HepG2 (cell line): ENCODE data around the gene KMT2E. TPM values are rescaled to one million over a fixed set of nuclear protein-coding genes. Genes with fewer than 3 reads are reported as not detected.

Experiments used
- CENPT ChIP-seq: sonication (generic); formaldehyde crosslinking; IDR thresholded peaks from 2 replicates; pipeline ENCODE4 v1.8.0; 2022; ENCODE audit warnings: low read depth, mild to moderate bottlenecking, moderate library complexity, missing genetic modification reagents
- GABPB1 ChIP-seq: IDR thresholded peaks from 2 replicates; pipeline ENCODE4 v1.6.1; 2016; ENCODE audit warnings: mild to moderate bottlenecking, missing genetic modification reagents, moderate library complexity, missing compliant biosample characterization
- HDAC6 ChIP-seq: fragments of 200-600 bp; sonication (generic); IDR thresholded peaks from 2 replicates; pipeline ENCODE4 v1.7.0; 2017; ENCODE audit warnings: mild to moderate bottlenecking, antibody characterized with exemption, low read length, low read depth
- HNF1B ChIP-seq: sonication (generic); formaldehyde crosslinking; IDR thresholded peaks from 2 replicates; pipeline ENCODE4 v1.5.1; 2020; ENCODE audit warnings: mild to moderate bottlenecking, moderate library complexity, missing genetic modification reagents
- HOXA5 ChIP-seq: sonication (generic); formaldehyde crosslinking; IDR thresholded peaks from 2 replicates; pipeline ENCODE4 v1.4.0; 2020; ENCODE audit warnings: missing genetic modification reagents
- ISL2 ChIP-seq: sonication (generic); formaldehyde crosslinking; IDR thresholded peaks from 2 replicates; pipeline ENCODE4 v1.5.0; 2020; ENCODE audit warnings: missing genetic modification reagents
- JDP2 ChIP-seq: sonication (generic); formaldehyde crosslinking; IDR thresholded peaks from 2 replicates; pipeline ENCODE4 v1.8.1; 2022; ENCODE audit warnings: missing genetic modification reagents, borderline replicate concordance
- KDM3A ChIP-seq: IDR thresholded peaks from 2 replicates; pipeline ENCODE4 v1.6.1; 2018; ENCODE audit warnings: low read depth, missing compliant biosample characterization
- KLF12 ChIP-seq: sonication (generic); formaldehyde crosslinking; IDR thresholded peaks from 2 replicates; pipeline ENCODE4 v1.4.0; 2020; ENCODE audit warnings: missing genetic modification reagents, borderline replicate concordance
- MLLT10 ChIP-seq: sonication (generic); formaldehyde crosslinking; IDR thresholded peaks from 2 replicates; pipeline ENCODE4 v1.4.0; 2020; ENCODE audit warnings: missing genetic modification reagents
- NFKBIZ ChIP-seq: IDR thresholded peaks from 2 replicates; pipeline ENCODE4 v1.6.1; 2018; ENCODE audit warnings: missing genetic modification reagents, missing compliant biosample characterization
- PHB2 ChIP-seq: fragments of 450-650 bp; IDR thresholded peaks from 2 replicates; pipeline ENCODE4 v1.6.1; 2018; ENCODE audit not compliant: partially characterized antibody
- SIX4 ChIP-seq: sonication (generic); formaldehyde crosslinking; IDR thresholded peaks from 2 replicates; pipeline ENCODE4 v1.4.0; 2020; ENCODE audit warnings: missing genetic modification reagents
- SP2 ChIP-seq: sonication (generic); formaldehyde crosslinking; IDR thresholded peaks from 2 replicates; pipeline ENCODE4 v1.5.1; 2020; ENCODE audit warnings: mild to moderate bottlenecking, missing genetic modification reagents
- ZBTB7A ChIP-seq: sonication (generic); formaldehyde crosslinking; IDR thresholded peaks from 2 replicates; pipeline ENCODE4 v1.8.0; 2022; ENCODE audit warnings: mild to moderate bottlenecking, missing genetic modification reagents
- ZFP36 ChIP-seq: fragments of 150-350 bp; IDR thresholded peaks from 2 replicates; pipeline ENCODE4 v1.6.1; 2018; ENCODE audit warnings: borderline replicate concordance, low read length, low read depth; ENCODE audit not compliant: partially characterized antibody
- ZGPAT ChIP-seq: IDR thresholded peaks from 2 replicates; pipeline ENCODE4 v1.6.1; 2016; ENCODE audit warnings: mild to moderate bottlenecking
- ZNF101 ChIP-seq: sonication (generic); formaldehyde crosslinking; IDR thresholded peaks from 2 replicates; pipeline ENCODE4 v1.4.0; 2020; ENCODE audit warnings: mild to moderate bottlenecking, low read depth, missing genetic modification reagents, borderline replicate concordance
- ZNF816 ChIP-seq: sonication (generic); formaldehyde crosslinking; IDR thresholded peaks from 2 replicates; pipeline ENCODE4 v1.8.0; 2022; ENCODE audit warnings: missing genetic modification reagents, mild to moderate bottlenecking, borderline replicate concordance
- ZSCAN21 ChIP-seq: sonication (generic); formaldehyde crosslinking; IDR thresholded peaks from 2 replicates; pipeline ENCODE4 v1.8.0; 2022; ENCODE audit warnings: mild to moderate bottlenecking, missing genetic modification reagents, moderate library complexity, borderline replicate concordance
- ZSCAN9 ChIP-seq: IDR thresholded peaks from 2 replicates; pipeline ENCODE4 v1.6.1; 2016; ENCODE audit warnings: borderline replicate concordance
- polyA plus RNA-seq, 8 experiments: library from polyadenylated mRNA; depleted of rRNA in 3 of 8; stranded (reverse) in 7 of 8; unstranded in 1 of 8; fragments of >200 nt; fragmentation: Illumina TruSeq in 4 of 8; extraction: Trizol in 4 of 8; gene quantifications; 2 replicates each; pipeline versions ENCODE4 v1.2.1 to v1.2.3, GENCODE V29; 2011 to 2016; ENCODE audit warnings: low read depth in 4 of 8, missing spikeins in 1 of 8, mixed read lengths in 1 of 8; ENCODE audit not compliant: insufficient read depth in 1 of 8
- total RNA-seq, 5 experiments: library from RNA; depleted of rRNA; stranded (reverse); fragments of >200 nt; fragmentation: Illumina TruSeq; extraction: Trizol; gene quantifications; 2 replicates each; pipeline ENCODE4 v1.2.3, GENCODE V29; 2016; ENCODE audit warnings: low read depth in 1 of 5
- TF ChIP-seq, protein P1 (sequence below): sonication (generic); formaldehyde crosslinking; IDR thresholded peaks from 2 replicates; pipeline ENCODE4 v1.4.0; 2020; ENCODE audit warnings: low read depth, mild to moderate bottlenecking, missing genetic modification reagents
- TF ChIP-seq, protein P2 (sequence below): conservative IDR thresholded peaks from 2 replicates; pipeline ENCODE4 v1.6.1; 2018; ENCODE audit warnings: missing genetic modification reagents
- TF ChIP-seq, protein P3 (sequence below): sonication (generic); formaldehyde crosslinking; IDR thresholded peaks from 2 replicates; pipeline ENCODE4 v1.4.0; 2020; ENCODE audit warnings: mild to moderate bottlenecking, missing genetic modification reagents

The KMT2E gene
- total and polyA plus RNA-seq, 2 of the 13 experiments (the other 11 are each of a cell fraction or from before 2014, with no cell fraction given), result 6.3 to 24.4 TPM

DNA sequence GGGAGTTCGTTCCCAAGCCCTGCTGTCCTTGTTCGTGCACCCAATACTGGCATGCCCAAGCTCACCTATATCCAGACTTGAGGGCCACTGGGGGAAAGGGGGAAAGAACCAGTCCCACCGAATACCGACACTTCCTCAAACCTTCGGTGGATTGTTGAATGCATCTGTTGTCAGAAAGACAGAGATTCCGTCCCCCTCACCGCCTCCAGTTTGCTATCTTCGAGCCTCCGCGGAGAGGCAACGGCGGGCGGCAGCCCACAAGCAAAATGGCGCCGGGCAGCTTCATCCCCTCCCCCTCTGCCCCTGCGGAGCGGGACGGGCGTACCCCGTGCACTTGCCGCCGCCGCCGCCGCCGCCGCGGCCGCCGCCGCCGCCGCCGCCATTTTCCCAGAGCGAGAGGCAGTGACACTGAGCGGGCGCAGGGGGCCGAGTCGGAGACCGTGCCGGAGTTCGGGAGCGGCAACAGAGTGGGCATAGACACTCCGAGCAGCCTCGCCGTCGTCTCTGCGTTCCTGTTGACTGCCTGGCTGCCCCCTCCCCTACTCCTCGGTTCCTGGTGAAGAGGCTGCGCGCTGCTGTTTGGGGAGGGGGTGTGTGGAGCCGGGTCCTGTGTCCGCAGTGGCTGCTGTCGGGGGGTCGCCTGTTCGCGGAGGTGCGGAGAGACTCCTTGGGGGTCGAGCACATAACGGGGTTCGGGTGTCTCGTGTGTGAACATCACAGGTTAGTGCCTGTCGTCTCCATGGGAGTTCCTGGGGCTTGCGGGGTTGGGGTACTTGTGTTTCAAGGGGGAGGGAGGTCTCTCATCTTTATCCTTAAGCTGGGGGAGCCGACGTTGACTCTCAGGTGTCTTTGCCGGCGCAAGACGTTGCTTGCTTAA, at the start of gene KMT2E (continued):
- TF ChIP-seq, protein P1, sequence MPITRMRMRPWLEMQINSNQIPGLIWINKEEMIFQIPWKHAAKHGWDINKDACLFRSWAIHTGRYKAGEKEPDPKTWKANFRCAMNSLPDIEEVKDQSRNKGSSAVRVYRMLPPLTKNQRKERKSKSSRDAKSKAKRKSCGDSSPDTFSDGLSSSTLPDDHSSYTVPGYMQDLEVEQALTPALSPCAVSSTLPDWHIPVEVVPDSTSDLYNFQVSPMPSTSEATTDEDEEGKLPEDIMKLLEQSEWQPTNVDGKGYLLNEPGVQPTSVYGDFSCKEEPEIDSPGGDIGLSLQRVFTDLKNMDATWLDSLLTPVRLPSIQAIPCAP (CRISPR knock-in tag), result no peak
- TF ChIP-seq KLF12 (CRISPR knock-in tag) (no peak; the same call in 1 of the 2 replicates), KDM3A (CRISPR knock-in tag) (0 out of 2 replicates have a peak, but pooled peaks have one; percentile 66), PHB2 (no peak), HDAC6 (no peak), ZBTB7A (no peak), MLLT10 (CRISPR knock-in tag) (no peak), NFKBIZ (CRISPR knock-in tag) (0 out of 2 replicates have a peak, but pooled peaks have one; percentile 3), ZGPAT (CRISPR knock-in tag) (no peak), JDP2 (CRISPR knock-in tag) (no peak), ZNF816 (no peak), GABPB1 (peak; percentile 57), ISL2 (CRISPR knock-in tag) (peak; percentile 56), ZFP36 (no peak), ZSCAN9 (peak; percentile 30; the same call in 1 of the 2 replicates), CENPT (no peak; the same call in 1 of the 2 replicates), SP2 (CRISPR knock-in tag) (peak; percentile 14; the same call in 1 of the 2 replicates), ZNF101 (CRISPR knock-in tag) (peak; percentile 25; the same call in 1 of the 2 replicates), HNF1B (CRISPR knock-in tag) (peak; percentile 40; the same call in 1 of the 2 replicates), HOXA5 (CRISPR knock-in tag) (no peak), SIX4 (no peak), ZSCAN21 (CRISPR knock-in tag) (peak; percentile 18; the same call in 1 of the 2 replicates)
- TF ChIP-seq, protein P2, sequence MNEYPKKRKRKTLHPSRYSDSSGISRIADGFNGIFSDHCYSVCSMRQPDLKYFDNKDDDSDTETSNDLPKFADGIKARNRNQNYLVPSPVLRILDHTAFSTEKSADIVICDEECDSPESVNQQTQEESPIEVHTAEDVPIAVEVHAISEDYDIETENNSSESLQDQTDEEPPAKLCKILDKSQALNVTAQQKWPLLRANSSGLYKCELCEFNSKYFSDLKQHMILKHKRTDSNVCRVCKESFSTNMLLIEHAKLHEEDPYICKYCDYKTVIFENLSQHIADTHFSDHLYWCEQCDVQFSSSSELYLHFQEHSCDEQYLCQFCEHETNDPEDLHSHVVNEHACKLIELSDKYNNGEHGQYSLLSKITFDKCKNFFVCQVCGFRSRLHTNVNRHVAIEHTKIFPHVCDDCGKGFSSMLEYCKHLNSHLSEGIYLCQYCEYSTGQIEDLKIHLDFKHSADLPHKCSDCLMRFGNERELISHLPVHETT (CRISPR knock-in tag), result 0 out of 2 replicates have a peak, but pooled peaks have one; percentile 32
- TF ChIP-seq, protein P3, sequence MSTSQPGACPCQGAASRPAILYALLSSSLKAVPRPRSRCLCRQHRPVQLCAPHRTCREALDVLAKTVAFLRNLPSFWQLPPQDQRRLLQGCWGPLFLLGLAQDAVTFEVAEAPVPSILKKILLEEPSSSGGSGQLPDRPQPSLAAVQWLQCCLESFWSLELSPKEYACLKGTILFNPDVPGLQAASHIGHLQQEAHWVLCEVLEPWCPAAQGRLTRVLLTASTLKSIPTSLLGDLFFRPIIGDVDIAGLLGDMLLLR, result no peak
